Measurements from ENCODE around the gene SLC9B2.

SLC9B2 gene, protein sequence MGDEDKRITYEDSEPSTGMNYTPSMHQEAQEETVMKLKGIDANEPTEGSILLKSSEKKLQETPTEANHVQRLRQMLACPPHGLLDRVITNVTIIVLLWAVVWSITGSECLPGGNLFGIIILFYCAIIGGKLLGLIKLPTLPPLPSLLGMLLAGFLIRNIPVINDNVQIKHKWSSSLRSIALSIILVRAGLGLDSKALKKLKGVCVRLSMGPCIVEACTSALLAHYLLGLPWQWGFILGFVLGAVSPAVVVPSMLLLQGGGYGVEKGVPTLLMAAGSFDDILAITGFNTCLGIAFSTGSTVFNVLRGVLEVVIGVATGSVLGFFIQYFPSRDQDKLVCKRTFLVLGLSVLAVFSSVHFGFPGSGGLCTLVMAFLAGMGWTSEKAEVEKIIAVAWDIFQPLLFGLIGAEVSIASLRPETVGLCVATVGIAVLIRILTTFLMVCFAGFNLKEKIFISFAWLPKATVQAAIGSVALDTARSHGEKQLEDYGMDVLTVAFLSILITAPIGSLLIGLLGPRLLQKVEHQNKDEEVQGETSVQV

DNA sequence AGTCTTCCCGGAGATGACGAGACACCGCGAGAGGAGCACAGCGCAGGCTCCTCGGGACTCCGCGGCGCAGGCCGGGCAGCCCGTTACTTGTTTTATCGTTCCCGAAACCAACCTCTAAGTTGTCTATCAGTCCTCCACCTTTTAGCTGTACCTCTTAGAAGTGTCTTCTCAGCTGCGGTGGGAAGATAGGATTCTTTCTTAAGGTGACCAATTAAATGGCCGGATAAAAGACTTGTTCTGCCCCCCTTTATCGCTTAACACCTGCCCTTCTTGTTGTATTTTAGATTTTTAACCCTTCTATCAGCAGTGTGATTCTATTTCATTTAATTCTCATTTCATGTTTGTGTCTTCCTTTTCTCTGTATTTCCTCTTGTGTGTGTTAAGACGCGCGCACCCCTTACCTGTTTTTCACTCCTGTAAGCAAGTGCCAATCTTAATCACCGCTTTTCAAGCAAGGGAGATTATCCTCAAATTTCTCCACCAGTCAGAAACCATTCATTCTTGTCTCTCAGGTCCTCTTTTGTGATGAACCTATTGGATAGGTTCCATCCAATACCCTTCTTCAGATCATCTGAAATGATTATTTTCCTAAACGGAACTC, at the start of gene SLC9B2:
SLC9B2 (minus strand) TSS at position 15 of the 601 bp plus-strand sequence. CDS start 9,211 bp downstream, outside the sequence.
- DNase-seq (ENCODE audit: insufficient read length, low spot score) (no peak), FAIRE-seq (no peak)
- TF ChIP-seq, protein P1, sequence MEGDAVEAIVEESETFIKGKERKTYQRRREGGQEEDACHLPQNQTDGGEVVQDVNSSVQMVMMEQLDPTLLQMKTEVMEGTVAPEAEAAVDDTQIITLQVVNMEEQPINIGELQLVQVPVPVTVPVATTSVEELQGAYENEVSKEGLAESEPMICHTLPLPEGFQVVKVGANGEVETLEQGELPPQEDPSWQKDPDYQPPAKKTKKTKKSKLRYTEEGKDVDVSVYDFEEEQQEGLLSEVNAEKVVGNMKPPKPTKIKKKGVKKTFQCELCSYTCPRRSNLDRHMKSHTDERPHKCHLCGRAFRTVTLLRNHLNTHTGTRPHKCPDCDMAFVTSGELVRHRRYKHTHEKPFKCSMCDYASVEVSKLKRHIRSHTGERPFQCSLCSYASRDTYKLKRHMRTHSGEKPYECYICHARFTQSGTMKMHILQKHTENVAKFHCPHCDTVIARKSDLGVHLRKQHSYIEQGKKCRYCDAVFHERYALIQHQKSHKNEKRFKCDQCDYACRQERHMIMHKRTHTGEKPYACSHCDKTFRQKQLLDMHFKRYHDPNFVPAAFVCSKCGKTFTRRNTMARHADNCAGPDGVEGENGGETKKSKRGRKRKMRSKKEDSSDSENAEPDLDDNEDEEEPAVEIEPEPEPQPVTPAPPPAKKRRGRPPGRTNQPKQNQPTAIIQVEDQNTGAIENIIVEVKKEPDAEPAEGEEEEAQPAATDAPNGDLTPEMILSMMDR (IDR thresholded peaks at IDR 0.05; ENCODE audit: insufficient read depth, missing control alignments): no peak

DNA sequence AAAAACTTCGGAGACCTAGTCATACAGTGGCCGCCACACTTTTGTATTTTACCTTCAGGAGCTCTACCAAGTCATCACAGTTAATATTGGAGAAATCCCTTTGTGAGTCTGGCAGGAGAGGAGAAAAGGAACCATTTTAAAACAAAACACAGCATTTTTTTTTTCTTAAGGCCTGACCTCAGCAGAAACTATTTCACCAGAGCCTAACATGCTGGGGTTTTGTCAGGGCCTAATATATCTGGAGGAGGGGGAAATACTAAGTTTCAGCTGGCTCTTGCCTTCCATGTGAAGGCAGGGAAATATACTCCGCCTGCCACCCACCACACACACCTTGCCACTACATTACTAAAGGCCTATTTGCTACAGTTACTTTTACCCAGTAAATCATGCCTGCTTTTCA, 49.6 kb upstream of the SLC9B2 start:
- no peak for DNase-seq (ENCODE audit: insufficient read length, low spot score)
- TF ChIP-seq, protein P1 (IDR thresholded peaks at IDR 0.05; ENCODE audit: insufficient read depth, missing control alignments): no peak
- FAIRE-seq: no peak

DNA sequence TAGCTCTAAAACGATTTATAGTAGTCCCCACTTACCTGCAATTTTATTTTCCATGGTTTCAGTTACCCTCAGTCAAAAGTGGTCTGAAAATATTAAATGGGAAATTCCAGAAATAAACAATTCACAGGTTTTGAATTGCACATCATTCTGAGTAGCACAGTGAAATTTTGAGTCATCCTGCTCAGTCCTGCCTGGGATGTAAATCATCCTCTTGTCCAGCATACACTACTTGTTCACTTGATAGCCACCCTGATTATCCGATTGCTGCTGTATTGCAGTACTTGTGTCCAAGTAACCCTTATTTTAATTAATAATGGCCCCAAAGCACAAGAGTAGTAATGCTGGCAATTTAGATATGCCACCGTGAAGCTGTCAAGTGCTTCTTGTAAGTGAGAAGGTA, 46.6 kb upstream of the SLC9B2 start:
- TF ChIP-seq, protein P1 (IDR thresholded peaks at IDR 0.05; ENCODE audit: insufficient read depth, missing control alignments): no peak
- no peak for DNase-seq (ENCODE audit: insufficient read length, low spot score)
- FAIRE-seq: no peak

DNA sequence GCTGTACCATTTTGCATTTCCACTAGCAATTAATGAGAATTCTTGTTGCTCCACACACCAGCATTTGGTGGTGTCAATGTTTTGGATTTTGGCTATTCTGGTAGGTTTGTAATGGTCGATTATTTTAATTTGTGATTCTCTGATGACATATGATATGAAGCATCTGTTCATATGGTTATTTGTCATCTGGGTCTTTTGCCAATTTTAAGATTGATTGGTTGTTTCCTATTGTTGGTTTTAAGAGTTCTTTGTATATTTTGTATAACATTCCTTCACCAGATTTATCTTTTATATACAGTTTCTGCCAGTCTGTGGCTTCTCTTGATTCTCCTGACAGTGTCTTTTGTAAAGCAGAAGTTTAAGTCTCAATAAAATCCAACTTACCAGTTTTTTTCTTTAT, 41.6 kb upstream of the SLC9B2 start:
- no peak for DNase-seq (ENCODE audit: insufficient read length, low spot score)
- FAIRE-seq: no peak
- TF ChIP-seq, protein P1 (IDR thresholded peaks at IDR 0.05; ENCODE audit: insufficient read depth, missing control alignments): no peak

DNA sequence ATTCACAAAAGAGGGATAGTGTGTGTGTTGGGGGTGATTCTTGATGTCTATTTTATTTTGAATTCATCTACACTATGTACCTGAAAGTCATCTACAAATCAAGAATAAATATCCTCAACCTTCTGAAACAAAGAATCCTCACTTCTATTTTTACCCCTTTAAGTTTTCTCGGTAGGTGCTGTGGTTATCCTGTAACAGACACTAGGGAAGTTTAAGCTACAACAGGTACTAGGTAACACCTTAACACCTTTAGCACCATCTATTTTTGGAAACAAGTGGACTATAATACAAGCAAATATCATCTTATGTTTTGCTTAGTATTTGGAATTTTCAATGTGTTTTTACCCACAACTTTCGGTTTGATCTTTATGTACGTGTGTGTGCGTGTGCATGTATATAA, 35.0 kb upstream of the SLC9B2 start:
- FAIRE-seq (no peak), DNase-seq (ENCODE audit: insufficient read length, low spot score) (no peak)
- TF ChIP-seq, protein P1 (IDR thresholded peaks at IDR 0.05; ENCODE audit: insufficient read depth, missing control alignments): no peak

DNA sequence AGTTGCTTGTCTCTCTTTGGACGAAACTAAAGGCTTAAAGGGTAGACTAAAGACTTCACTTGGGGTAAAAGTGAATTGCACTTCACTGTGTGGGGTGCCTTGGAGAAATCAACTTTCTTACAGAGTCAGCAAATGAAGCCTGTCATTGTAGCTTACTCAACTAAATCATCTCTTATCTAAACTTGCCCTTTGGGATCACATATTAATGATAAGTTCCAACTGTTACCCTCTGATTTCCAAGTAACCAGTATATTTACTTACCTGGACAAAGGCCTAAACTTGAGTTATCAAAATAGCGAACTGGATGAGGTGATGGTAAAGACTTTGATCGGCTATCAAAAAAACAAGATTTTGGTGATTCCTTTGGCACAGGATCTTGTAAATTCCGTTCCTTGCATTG, 32.0 kb upstream of the SLC9B2 start:
- DNase-seq (ENCODE audit: insufficient read length, low spot score) (no peak), FAIRE-seq (no peak)
- TF ChIP-seq, protein P1 (IDR thresholded peaks at IDR 0.05; ENCODE audit: insufficient read depth, missing control alignments): no peak

All from D721Med (cell line).